ENCODE measurements around the gene RPLP1. TPM values are rescaled to one million over a fixed set of nuclear protein-coding genes. Genes with fewer than 3 reads are reported as not detected.
"Not testable (repeated sequence)": the region's sequence is repeated elsewhere in the genome, so short reads cannot be mapped to it uniquely, and the experiment has no call there.

Gene RPLP1
- polyA plus RNA-seq, 2 donors = 1,182 to 1,782 TPM

DNA sequence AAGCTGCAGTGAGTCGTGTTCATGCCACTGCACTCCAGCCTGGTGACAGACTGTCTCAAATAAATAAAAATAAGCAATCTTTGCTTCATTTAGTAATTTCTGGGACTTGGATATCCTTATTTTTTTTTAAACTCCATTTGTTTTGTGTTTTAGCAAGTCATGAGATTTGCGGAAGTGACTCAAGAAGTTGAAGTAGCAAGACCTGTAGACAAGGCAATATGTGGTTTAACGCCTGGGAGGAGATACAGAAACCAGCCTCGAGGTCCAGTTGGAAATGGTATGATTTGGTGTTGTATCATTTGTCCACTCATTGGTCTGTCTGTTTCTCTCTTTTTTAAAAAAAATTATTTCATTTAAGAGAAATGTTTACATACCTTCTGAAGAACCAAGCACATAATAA, 16.6 kb upstream of the RPLP1 start:
- peaks cover 4 to 6% of the 10 kb centered on the region in 2 donors for H3K36me3 ChIP-seq (ENCODE audit: control insufficient read depth in 2 of 2, insufficient read depth in 2 of 2, low read length in 1 of 2)
- H3K27ac ChIP-seq (ENCODE audit: low read depth in 2 of 2, low read length in 1 of 2) = no peak overlapping the region
- H3K4me1 ChIP-seq (ENCODE audit: control insufficient read depth in 2 of 2, insufficient read depth in 2 of 2, low read length in 1 of 2) = no peaks in the 10 kb centered on the region
- WGBS, 2 donors = 94 to 96% methylated on average over 4 of the region's 4 CpGs
- no peak overlapping the region for H3K4me3 ChIP-seq (ENCODE audit: low read depth in 1 of 2, low read length in 2 of 2)
- H3K27me3 ChIP-seq (ENCODE audit: control insufficient read depth in 1 of 2, insufficient read depth in 2 of 2, low read length in 2 of 2) = no peaks in the 10 kb centered on the region
- no peaks in the 10 kb centered on the region for H3K9me3 ChIP-seq (ENCODE audit: control insufficient read depth in 2 of 2, insufficient read depth in 1 of 2, low read depth in 1 of 2, low read length in 1 of 2)

DNA sequence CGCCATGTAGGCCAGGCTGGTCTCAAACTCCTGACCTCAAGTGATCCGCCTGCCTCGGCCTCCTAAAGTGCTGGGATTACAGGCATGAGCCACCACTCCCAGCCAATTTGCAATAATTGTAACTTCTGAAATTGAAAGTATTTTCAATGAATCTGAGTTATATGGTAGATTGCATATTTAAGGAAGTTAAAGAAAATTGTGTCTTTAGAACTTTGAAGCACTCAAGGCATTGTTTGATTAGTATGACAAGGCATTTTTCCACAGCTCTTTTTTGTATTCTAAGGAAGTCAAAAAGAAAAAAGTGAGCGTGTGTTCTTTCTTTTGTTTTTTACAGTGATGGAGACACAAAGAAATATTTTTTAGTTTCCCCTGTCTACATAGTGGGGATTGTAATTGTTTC, 15.7 kb upstream of the RPLP1 start:
- no peak overlapping the region for H3K4me3 ChIP-seq (ENCODE audit: low read depth in 1 of 2, low read length in 2 of 2)
- WGBS, 2 donors = 95 to 97% methylated on average over 4 of the region's 4 CpGs
- no peaks in the 10 kb centered on the region for H3K27me3 ChIP-seq (ENCODE audit: control insufficient read depth in 1 of 2, insufficient read depth in 2 of 2, low read length in 2 of 2)
- no peak overlapping the region for H3K27ac ChIP-seq (ENCODE audit: low read depth in 2 of 2, low read length in 1 of 2)
- H3K36me3 ChIP-seq (ENCODE audit: control insufficient read depth in 2 of 2, insufficient read depth in 2 of 2, low read length in 1 of 2) = peaks cover 6% of the 10 kb centered on the region in 2 donors
- H3K9me3 ChIP-seq (ENCODE audit: control insufficient read depth in 2 of 2, insufficient read depth in 1 of 2, low read depth in 1 of 2, low read length in 1 of 2) = no peaks in the 10 kb centered on the region
- no peaks in the 10 kb centered on the region for H3K4me1 ChIP-seq (ENCODE audit: control insufficient read depth in 2 of 2, insufficient read depth in 2 of 2, low read length in 1 of 2)

DNA sequence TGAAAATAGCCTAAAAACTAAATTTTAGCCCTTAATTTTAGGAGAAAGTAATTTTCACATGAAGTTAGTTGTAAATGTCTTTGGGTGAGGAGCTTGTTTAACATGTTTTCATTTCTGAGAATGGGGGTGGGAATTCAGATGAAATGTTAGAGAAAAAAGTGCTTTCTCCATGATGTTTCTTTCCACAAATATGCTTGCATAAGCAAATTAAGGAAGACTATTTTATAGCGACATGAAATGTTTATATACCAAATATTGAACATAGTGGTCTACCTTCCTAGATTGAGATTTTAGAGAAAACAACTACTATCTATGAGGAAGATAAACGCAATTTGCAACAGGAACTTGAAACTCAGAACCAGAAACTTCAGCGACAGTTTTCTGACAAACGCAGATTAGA, 13.0 kb upstream of the RPLP1 start:
- H3K4me1 ChIP-seq (ENCODE audit: control insufficient read depth in 2 of 2, insufficient read depth in 2 of 2, low read length in 1 of 2) = no peaks in the 10 kb centered on the region
- 88 to 89% methylated on average over 4 of the region's 4 CpGs for WGBS, 2 donors
- H3K27me3 ChIP-seq (ENCODE audit: control insufficient read depth in 1 of 2, insufficient read depth in 2 of 2, low read length in 2 of 2) = no peaks in the 10 kb centered on the region
- no peak overlapping the region for H3K27ac ChIP-seq (ENCODE audit: low read depth in 2 of 2, low read length in 1 of 2)
- H3K36me3 ChIP-seq (ENCODE audit: control insufficient read depth in 2 of 2, insufficient read depth in 2 of 2, low read length in 1 of 2) = peaks cover 3 to 6% of the 10 kb centered on the region in 2 donors
- H3K9me3 ChIP-seq (ENCODE audit: control insufficient read depth in 2 of 2, insufficient read depth in 1 of 2, low read depth in 1 of 2, low read length in 1 of 2) = no peaks in the 10 kb centered on the region
- H3K4me3 ChIP-seq (ENCODE audit: low read depth in 1 of 2, low read length in 2 of 2) = no peak overlapping the region

GRCh38 chr15:69443032-69443611, 9.5 kb upstream of the RPLP1 start:
- no peaks in the 10 kb centered on the region for H3K27me3 ChIP-seq (ENCODE audit: control insufficient read depth in 1 of 2, insufficient read depth in 2 of 2, low read length in 2 of 2)

GRCh38 chr15:69444686-69445085, 7.9 kb upstream of the RPLP1 start:
- no peak overlapping the region for H3K27ac ChIP-seq (ENCODE audit: low read depth in 2 of 2, low read length in 1 of 2)
- 95% methylated on average over 7 of the region's 7 CpGs for WGBS, 2 donors
- H3K27me3 ChIP-seq (ENCODE audit: control insufficient read depth in 1 of 2, insufficient read depth in 2 of 2, low read length in 2 of 2) = no peaks in the 10 kb centered on the region
- peaks cover 0 to 6% of the 10 kb centered on the region in 2 donors for H3K36me3 ChIP-seq (ENCODE audit: control insufficient read depth in 2 of 2, insufficient read depth in 2 of 2, low read length in 1 of 2)
- H3K4me1 ChIP-seq (ENCODE audit: control insufficient read depth in 2 of 2, insufficient read depth in 2 of 2, low read length in 1 of 2) = no peaks in the 10 kb centered on the region
- H3K9me3 ChIP-seq (ENCODE audit: control insufficient read depth in 2 of 2, insufficient read depth in 1 of 2, low read depth in 1 of 2, low read length in 1 of 2) = no peaks in the 10 kb centered on the region
- H3K4me3 ChIP-seq (ENCODE audit: low read depth in 1 of 2, low read length in 2 of 2) = no peak overlapping the region

More at GRCh38 chr15:69443032-69443611, 9.5 kb upstream of the RPLP1 start:
- Histone ChIP-seq H3K27ac (ENCODE audit: low read depth in 2 of 2, low read length in 1 of 2) (no peak overlapping the region), H3K4me3 (ENCODE audit: low read depth in 1 of 2, low read length in 2 of 2) (no peak overlapping the region), H3K9me3 (ENCODE audit: control insufficient read depth in 2 of 2, insufficient read depth in 1 of 2, low read depth in 1 of 2, low read length in 1 of 2) (no peaks in the 10 kb centered on the region), H3K36me3 (ENCODE audit: control insufficient read depth in 2 of 2, insufficient read depth in 2 of 2, low read length in 1 of 2) (peaks cover 0 to 6% of the 10 kb centered on the region in 2 donors), H3K4me1 (ENCODE audit: control insufficient read depth in 2 of 2, insufficient read depth in 2 of 2, low read length in 1 of 2) (no peaks in the 10 kb centered on the region)
- 89 to 90% methylated on average over 5 of the region's 5 CpGs for WGBS, 2 donors

GRCh38 chr15:69446953-69447352, 5.7 kb upstream of the RPLP1 start:
- WGBS, 2 donors = 93 to 98% methylated on average over 2 of the region's 2 CpGs
- H3K36me3 ChIP-seq (ENCODE audit: control insufficient read depth in 2 of 2, insufficient read depth in 2 of 2, low read length in 1 of 2) = no peaks in the 10 kb centered on the region
- no peaks in the 10 kb centered on the region for H3K27me3 ChIP-seq (ENCODE audit: control insufficient read depth in 1 of 2, insufficient read depth in 2 of 2, low read length in 2 of 2)
- no peaks in the 10 kb centered on the region for H3K9me3 ChIP-seq (ENCODE audit: control insufficient read depth in 2 of 2, insufficient read depth in 1 of 2, low read depth in 1 of 2, low read length in 1 of 2)
- H3K27ac ChIP-seq (ENCODE audit: low read depth in 2 of 2, low read length in 1 of 2) = no peak overlapping the region
- H3K4me3 ChIP-seq (ENCODE audit: low read depth in 1 of 2, low read length in 2 of 2) = no peak overlapping the region
- H3K4me1 ChIP-seq (ENCODE audit: control insufficient read depth in 2 of 2, insufficient read depth in 2 of 2, low read length in 1 of 2) = peaks cover 0 to 2% of the 10 kb centered on the region in 2 donors

- H3K36me3 ChIP-seq (ENCODE audit: control insufficient read depth in 2 of 2, insufficient read depth in 2 of 2, low read length in 1 of 2); H3K4me1 ChIP-seq (ENCODE audit: control insufficient read depth in 2 of 2, insufficient read depth in 2 of 2, low read length in 1 of 2); H3K27ac ChIP-seq (ENCODE audit: low read depth in 2 of 2, low read length in 1 of 2); H3K27me3 ChIP-seq (ENCODE audit: control insufficient read depth in 1 of 2, insufficient read depth in 2 of 2, low read length in 2 of 2); H3K9me3 ChIP-seq (ENCODE audit: control insufficient read depth in 2 of 2, insufficient read depth in 1 of 2, low read depth in 1 of 2, low read length in 1 of 2); H3K4me3 ChIP-seq (ENCODE audit: low read depth in 1 of 2, low read length in 2 of 2): not testable (repeated sequence)
- WGBS, 2 donors = 95 to 96% methylated on average over 4 of the region's 4 CpGs
These were observed 2.4 kb upstream of the RPLP1 start for GRCh38 chr15:69450221-69450620.

- Histone ChIP-seq H3K36me3 (ENCODE audit: control insufficient read depth in 2 of 2, insufficient read depth in 2 of 2, low read length in 1 of 2) (peaks cover 0 to 5% of the 10 kb centered on the region in 2 donors), H3K4me1 (ENCODE audit: control insufficient read depth in 2 of 2, insufficient read depth in 2 of 2, low read length in 1 of 2) (peaks cover 5 to 6% of the 10 kb centered on the region in 2 donors), H3K9me3 (ENCODE audit: control insufficient read depth in 2 of 2, insufficient read depth in 1 of 2, low read depth in 1 of 2, low read length in 1 of 2) (no peaks in the 10 kb centered on the region), H3K4me3 (ENCODE audit: low read depth in 1 of 2, low read length in 2 of 2) (no peak overlapping the region), H3K27ac (ENCODE audit: low read depth in 2 of 2, low read length in 1 of 2) (no peak overlapping the region), H3K27me3 (ENCODE audit: control insufficient read depth in 1 of 2, insufficient read depth in 2 of 2, low read length in 2 of 2) (no peaks in the 10 kb centered on the region)
- 85 to 88% methylated on average over 12 of the region's 12 CpGs for WGBS, 2 donors
These were observed 1.5 kb upstream of the RPLP1 start for GRCh38 chr15:69450968-69451695.

- WGBS, 2 donors = 15 to 18% methylated on average over 32 of the region's 32 CpGs
- Histone ChIP-seq H3K36me3 (ENCODE audit: control insufficient read depth in 2 of 2, insufficient read depth in 2 of 2, low read length in 1 of 2) (peaks cover 0 to 11% of the 10 kb centered on the region in 2 donors), H3K4me1 (ENCODE audit: control insufficient read depth in 2 of 2, insufficient read depth in 2 of 2, low read length in 1 of 2) (peaks cover 5 to 6% of the 10 kb centered on the region in 2 donors), H3K27me3 (ENCODE audit: control insufficient read depth in 1 of 2, insufficient read depth in 2 of 2, low read length in 2 of 2) (no peaks in the 10 kb centered on the region), H3K4me3 (ENCODE audit: low read depth in 1 of 2, low read length in 2 of 2) (peak overlapping the region; percentile 65 to 94), H3K27ac (ENCODE audit: low read depth in 2 of 2, low read length in 1 of 2) (peak overlapping the region; percentile 91 to 95), H3K9me3 (ENCODE audit: control insufficient read depth in 2 of 2, insufficient read depth in 1 of 2, low read depth in 1 of 2, low read length in 1 of 2) (no peaks in the 10 kb centered on the region)
These were observed 497 bp upstream of the RPLP1 start for GRCh38 chr15:69451951-69452691.
